GM11168 (cell line): ENCODE results near the gene ACOT7.

ENCODE experiments used
- in situ Hi-C: fragments of 300-500 bp; cut with MboI; formaldehyde crosslinking; loops from one replicate; pipeline ENCODE4 v1.12.0; 2022; ENCODE audit warnings: low sequenced_read_pairs; ENCODE audit not compliant: unreplicated experiment

The ACOT7 gene

DNA sequence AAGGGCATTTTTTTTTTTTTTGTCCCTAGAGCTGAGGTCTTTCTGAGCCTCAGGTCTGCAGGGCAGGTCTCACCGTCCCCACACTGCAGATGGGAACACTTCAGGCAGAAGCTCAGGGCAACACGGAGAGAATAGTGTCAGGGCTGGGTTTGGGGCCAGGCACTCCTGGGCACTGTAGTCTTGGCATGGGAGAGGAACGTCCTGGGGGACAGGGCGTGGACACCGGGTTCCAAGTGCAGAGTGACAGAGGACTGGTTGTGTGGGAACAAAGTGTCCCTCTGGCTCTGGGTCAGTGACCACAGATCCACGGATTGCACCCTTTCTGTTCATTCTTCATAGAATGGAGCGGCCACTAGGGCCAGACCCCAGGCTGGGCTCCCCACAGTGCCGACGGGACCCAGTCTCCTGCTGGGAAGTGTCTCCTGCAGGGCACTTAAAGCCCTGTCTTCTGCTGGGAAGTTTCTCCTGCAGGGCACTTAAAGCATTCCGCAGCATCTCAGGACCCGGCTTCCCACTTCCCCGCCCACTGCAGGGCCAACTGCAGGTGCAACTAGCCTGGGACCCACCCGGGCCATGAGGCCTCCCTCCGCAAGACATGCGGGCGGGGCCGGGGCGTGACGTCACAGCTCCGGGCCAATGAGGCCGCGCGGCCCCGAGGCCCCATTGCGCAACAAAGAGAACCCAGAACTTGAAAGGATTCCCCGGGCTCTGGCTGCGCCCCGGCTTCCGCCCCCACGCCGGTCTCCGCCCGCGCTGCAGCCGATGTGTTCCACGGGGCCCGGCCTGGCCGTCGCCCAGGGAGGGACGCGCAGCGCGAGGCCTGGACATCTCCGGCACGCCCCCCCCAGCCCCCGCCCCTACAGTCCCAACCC, 133.8 kb downstream of the ACOT7 start:
- in situ Hi-C loops, result loop anchor here (10.0 kb wide), 1 partner anchor 75 kb away; no protein-coding TSS in a partner anchor

DNA sequence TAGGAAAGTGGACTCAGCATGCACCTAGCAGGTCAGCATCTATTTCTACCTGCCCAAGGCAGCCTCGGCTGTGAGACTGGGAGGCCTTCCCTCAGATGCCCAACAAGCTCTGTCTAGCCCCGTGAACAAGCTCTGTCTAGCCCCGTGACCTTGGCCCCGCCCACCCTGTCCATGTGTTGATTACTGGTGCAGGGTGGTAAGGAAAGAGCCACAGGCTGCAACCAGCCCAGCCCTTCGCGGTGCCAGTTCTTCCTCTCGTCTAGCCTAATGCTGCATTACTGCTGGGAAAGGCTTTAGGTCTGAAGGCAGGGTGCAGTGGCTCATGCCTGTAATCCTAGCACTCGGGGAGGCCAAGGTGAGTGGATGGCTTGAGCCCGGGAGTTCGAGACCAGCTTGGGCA, 134.9 kb downstream of the ACOT7 start:
- in situ Hi-C loops, result loop anchor here (10.0 kb wide), 1 partner anchor 76 kb away; no protein-coding TSS in a partner anchor

DNA sequence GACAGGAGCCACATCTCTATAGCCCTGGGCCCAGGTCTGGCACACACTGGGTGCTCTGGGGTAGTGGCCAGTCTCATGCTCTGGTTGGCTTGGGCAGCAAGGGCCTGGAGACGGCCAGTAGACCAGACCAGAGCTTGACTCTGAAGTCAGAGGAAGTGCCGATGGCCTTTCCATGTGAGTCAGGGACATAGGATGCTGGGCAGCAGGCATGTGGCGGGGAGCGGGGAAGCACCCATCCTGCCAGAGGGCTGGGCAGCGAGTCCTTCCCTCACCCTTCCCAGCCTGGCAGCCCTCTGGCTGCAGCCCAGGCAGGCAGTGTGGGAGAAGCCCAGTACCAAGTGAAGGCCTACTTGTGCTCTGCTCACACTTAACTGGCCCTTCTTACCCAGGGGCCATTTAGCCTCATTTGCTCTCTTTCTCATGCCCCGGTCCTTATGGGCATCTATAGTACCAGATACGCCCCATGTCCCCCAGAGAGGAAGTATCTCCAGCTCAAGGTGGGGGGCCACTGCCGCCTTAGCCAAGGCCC, 136.0 kb downstream of the ACOT7 start:
- in situ Hi-C loops, result loop anchor here (10.0 kb wide), 1 partner anchor 77 kb away; no protein-coding TSS in a partner anchor

DNA sequence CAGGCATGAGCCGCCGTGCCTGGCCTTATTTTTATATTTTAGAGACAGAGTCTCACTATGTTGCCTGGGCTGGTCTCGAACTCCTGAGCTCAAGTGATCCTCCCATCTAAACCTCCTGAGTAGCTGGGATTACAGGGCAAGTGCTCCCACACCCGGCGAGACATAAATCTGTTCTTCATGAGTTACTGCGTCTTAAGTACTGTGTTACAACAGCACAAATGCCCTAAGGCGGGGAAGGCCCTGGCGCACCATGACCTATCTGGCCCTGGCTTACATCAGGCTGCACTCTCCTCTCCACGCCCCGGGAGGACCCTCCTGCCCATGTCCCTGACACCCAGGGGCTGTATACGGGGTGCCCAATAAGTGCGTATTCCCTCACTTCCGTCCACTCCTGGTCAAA, 136.9 kb downstream of the ACOT7 start:
- in situ Hi-C loops, result loop anchor here (10.0 kb wide), 1 partner anchor 78 kb away; no protein-coding TSS in a partner anchor

DNA sequence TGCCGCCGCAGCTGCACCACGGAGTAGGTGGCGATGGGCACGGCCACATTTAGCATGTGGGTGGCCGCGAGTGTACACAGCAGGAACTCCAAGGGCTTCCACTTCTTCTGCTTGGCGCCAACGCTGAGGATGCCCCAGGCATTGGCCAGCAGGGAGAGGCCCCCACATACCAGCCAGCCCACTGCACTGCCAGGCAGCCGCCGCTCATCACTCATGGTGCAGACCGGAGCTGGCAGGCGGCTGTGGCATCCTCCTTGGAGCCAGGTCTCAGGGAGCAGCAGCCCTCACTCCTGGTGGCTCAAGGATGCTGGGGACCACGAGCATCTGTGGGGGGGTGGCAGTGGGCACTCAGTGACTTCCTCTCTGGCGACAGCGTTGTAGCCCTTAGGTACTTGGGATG, 138.9 kb downstream of the ACOT7 start:
- in situ Hi-C loops, result loop anchor here (5.0 to 10.0 kb wide), 2 partner anchors 80 to 153 kb away; no protein-coding TSS in a partner anchor

DNA sequence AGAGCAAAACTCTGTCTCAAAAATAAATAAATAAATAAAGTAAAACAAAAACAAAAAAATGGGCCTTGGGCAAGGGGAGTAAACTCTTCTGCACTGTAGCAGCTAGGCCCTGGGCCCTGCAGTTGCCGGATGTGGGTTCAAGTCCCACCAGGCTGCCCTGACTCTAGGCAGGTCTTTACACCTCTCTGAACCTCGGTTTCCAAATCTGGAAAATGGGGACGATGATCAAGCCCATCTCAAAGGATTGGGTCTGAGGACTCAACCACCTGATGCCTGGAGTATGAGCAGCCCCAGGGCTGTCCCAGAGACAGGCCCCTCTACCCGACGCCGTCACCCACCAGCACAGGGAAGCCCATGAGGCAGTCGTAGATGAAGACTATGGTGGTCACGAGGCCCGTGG, 140.2 kb downstream of the ACOT7 start:
- in situ Hi-C loops, result loop anchor here (5.0 to 10.0 kb wide), 2 partner anchors 81 to 154 kb away; no protein-coding TSS in a partner anchor

DNA sequence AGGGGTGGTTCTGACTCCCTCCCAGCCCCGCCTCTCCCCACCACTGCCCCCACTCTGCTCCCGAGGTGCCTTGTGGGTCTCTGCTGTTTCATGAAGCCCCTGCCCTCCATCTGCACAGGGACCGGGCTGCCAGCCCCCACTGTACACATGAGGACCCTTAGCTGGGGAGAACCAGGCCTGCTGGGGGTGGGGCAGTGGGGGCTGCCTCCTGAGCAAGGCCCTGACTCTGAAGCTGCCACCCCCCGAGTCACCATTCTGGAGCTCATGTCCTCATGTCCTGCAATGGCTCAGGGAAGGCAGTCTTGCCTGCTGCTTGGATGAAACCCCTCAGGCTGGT, 141.2 kb downstream of the ACOT7 start:
- in situ Hi-C loops, result loop anchor here (5.0 to 10.0 kb wide), 2 partner anchors 82 to 155 kb away; no protein-coding TSS in a partner anchor

DNA sequence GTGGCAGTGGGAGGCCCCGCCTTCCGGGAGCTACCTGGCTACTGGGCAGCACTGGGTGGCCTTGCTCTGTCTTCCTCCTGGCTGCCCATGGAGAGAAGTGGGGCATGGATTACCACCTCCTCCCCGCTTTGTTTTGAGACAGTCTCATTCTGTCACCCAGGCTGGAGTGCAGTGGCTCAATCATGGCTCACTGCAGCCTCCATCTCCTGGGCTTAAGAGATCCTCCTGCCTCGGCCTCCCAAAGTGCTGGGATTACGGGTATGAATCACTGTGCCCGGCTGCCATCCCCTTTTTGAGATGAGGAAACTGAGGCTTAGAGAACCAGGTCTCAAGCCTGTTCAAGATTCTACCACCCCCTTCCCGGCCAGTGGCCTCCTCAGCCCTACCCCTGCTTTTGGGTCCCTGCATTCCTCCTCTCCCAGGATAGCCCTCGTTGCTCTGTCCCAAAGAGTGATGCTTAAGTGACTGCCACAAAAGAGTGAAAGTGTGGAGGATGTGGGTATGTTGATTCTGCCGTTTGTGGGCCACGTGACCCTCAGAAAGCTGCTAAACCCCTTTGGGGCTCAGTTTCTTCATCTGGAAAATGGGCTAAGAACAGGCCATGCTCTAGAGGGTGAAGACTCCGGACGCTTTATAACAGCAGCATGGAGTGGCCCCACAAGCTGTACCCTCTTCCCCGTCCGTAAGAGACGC, 141.7 kb downstream of the ACOT7 start:
- in situ Hi-C loops, result loop anchor here (5.0 to 10.0 kb wide), 2 partner anchors 83 to 155 kb away; no protein-coding TSS in a partner anchor

DNA sequence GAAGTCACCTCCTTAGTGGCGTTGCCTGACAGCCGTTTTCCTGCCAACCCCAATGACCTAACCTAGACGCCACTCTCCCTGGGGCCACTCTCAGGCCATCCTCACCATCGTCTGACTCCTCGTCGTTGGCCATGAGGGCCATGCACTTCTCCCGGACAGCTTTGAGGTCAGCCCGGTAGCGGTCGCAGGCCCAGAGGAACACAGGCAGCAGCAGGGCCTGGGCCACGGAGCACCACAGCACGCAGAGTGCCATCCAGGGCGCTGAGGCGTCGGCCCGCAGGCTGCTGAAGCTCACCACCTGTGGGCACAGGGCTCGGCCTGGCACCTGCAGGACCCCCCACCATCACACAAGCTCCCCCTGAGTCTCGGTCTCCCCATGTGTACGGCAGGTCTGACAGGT, 142.3 kb downstream of the ACOT7 start:
- in situ Hi-C loops, result loop anchor here (5.0 to 10.0 kb wide), 2 partner anchors 84 to 156 kb away; no protein-coding TSS in a partner anchor

DNA sequence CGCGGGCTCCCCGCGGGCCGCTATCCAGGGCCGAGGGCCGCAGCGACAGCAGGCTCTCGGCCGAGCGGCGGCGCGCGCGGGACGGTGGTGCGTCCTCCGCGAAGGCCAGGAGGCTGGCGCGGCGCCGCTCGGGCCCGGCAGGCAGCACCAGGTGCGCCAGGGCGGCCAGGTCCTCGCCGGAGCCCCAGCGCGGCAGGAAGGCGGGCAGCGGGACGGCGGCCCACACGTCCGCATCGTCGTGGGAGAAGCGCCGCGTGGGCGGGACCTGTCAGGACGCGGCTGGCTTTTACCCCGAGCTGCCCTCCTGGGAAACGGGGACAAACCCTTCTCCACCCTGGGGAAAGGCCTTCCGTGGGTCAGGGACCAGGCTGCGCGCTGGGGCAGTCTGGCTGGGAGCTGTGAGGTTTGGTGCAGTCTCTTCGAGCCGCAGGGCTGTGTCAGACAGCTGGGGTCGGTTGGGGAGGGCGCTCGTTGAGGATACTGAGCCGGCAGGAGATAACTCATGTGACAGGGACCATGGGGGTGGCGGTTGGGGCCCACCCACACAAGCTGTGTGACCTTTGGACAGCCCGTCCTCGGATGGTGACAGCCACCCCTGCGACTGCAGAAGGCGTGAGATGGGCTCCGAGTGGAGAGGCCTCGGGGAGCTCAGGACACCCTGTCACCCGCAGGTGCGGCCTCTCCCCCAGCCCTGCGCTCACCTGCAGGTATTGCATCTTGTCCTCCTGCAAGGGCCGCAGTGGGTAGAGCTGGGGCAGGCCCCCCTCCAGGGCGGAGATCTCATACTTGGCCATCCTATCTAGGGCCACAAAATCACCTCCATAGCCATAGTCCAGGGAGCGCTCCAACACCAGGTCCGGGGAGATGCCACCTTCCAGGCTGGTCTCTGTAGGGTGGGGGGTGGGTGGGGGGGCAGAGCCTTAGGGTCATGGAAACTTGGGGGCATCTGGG, 143.6 kb downstream of the ACOT7 start:
- in situ Hi-C loops, result loop anchor here (5.0 to 10.0 kb wide), 2 partner anchors 85 to 157 kb away; no protein-coding TSS in a partner anchor

DNA sequence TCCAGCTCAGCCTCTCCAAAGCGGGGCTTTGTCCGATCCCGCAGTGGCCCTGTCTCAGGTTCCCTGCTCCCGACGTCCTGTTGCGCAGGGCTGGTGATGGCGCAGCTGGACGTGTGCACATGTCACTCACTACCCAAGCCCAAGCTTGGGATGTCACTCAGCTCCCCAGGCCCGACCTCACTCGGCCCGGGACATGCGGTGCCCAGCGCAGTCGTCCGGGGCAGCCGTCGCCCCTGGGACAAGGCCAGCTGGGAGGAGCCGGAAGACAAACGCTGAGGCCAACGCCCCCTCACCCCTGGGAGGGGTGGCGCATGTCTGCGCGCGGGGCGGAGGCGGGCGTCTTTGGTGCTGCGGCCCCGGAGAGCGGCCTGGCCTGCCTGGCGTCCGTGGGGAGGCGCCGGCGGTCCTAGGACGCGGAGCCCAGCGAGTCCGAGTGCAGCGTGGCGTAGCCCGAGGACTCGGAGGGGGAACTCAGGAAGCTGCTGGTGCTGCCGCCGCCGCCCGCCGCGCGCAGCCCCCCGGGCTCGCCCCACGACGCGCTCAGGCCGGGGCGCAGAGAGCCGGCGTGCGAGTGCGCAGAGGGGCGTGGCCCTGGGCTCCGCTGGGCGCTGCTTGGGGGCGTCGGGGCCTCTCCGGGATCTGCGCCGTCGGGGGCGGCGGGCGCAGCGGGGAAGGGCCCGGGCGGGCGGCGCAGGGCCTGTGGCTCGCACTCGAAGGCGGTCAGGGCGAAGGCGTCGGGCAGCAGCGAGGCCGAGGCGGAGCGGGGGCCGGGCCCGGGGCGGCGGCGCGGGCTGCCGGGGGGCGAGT, 144.4 kb downstream of the ACOT7 start:
- in situ Hi-C loops, result no loop called here

DNA sequence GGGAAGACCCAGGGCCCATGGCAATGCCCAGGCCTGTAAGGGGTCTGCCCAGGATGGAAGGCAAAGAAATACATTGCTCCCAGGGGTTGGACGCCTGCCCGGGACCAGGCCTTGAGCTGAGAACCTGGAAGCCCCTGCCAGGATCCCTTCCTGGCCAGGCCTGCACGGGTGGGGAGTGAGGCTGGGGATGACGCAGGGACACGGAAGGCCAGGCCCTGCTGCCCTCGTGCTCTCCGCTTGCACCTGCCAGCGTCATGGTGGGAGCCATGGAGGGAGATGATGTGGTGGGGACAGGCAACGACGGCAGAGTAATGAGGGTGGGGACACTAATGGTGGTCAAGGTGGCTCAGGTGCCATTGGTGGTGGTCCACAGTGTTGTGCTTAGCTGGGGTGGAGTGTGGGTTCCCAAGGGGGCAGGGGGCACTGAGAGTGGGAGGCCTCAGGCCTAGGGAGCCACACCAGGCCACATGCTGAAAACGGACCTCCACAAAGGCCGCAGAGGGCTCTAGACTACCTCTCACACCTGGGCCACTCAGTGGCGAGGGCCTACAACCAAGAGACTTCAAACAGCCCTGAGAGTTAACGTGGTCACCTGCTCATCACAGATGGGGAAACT, 145.3 kb downstream of the ACOT7 start:
- in situ Hi-C loops, result no loop called here

DNA sequence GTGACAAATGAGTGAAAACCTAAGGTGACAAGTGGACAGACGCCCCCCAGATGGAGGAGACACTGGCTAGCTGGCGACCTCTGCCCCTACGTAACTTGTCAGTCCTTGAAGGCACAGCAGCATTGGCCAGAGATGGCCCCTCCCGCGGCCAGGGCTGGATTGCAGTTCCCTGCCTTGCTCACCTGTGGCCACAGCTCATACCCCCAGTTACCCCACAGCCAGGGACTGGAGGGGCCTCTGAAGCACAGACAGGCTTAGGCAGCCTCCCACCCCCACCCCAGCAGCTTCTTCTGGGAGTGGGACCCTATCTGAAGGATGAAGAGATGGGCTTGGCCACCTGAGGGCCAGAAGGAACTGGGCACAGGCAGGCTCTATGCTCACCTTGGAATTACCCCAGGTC, 145.9 kb downstream of the ACOT7 start:
- in situ Hi-C loops, result no loop called here

DNA sequence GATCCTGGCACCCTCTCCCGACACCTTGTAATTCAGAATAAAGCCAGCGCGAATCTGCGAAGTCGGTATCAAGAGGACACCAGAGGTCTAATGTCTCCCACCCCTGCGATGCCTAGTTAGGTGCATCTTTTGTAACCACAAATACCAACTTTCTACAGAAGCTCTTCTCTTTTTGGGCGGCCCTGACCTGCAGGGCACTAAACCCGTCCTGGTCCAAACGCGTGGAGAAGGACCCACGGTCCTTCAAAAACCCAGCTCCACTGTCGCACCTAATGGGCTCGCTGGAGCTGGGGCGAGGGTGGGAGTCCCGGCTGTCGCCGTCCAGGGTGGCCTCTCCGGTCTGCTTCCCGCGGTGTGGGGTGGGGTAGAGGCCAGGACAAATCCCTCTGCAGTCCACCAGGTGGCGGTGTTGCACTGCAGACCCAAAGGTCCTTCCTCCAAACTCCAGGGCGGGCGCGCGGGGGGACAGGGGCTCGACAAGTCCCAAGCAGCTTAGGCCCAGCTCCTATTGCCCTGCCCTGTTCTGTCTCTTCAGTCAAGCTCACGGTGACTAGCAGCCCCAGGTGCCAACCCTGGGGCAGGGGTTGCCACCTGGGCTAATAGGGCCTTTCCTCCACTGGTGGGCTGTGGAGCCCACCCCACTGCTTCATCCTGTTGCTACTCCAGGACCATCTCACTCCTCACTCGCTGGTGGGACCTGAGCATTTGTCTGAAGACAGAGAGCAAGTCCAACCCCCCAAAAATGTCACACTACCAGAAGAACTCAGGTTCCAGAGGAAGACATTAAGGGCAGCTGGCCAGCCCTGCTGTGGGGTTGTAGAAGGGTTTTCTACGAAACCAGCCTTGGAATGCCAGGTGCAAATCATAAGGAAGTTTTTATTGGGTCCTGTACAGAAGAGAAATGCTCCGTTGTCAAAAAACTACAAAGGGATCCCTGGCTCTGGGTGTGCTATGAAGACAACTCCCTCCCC, 146.8 kb downstream of the ACOT7 start:
- in situ Hi-C loops, result no loop called here

DNA sequence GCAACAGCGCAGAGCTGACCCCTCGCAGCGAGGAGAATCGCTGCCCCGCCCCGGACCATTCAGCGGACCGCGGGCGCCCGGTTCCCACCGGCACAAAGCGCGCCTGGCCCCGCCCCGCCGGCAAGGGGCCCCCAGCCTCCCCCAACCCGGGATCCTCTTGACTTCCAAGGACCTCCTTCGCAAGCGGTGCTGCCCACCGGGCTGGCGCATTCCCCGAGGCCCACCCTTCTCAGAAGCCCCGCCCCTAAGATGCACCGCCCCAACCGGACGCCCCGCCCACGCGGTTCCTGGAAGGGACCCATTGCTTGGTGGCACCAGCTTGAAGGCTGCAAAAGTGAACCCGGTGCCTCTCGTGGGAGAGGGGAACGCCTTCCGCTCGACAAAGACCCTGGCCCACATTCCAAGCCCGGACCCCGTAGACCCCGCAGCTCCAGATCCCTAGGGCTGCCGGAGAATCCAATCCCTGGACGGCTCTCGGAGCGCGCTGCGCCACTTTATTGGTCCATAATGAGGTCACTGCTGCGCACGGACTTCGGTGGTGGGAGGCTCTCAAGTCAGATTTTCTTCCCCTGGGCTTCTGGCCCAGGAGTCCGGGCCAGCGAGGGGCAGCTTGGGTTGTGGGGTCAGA, 147.6 kb downstream of the ACOT7 start:
- in situ Hi-C loops, result no loop called here

DNA sequence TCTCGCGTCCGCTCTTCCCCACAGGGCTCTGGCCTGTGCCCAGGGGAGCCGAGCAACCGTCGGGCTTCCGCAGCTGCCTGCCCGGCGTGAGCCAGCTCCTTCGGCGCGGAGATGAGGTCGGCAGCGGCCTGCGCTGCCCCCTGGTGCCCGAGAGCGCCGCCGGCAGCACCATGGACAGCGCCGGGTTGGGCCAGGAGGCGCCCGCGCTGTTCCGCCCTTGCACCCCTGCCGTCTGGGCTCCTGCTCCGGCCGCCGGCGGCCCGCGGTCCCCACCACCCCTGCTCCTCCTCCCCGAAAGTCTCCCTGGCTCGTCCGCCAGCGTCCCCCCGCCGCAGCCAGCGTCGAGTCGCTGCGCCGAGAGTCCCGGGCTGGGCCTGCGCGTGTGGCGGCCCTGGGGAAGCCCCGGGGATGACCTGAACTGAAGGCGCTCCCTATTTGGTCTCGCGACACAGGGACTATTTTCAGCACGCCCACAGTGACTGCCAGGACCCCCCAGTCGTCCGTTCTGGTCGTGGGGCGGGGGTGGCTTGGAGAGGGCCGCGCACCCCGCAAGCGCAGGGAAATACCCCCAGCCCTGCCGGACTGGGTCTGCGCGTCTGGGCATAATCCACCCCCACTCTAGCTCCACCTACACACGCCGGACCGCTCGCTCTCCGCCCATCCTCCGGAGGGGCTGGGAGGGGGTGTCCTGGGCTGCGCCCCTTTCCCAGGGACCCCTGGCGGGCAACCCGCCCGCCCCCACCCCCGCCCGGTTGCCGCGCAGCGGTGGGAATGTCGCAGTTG, 148.3 kb downstream of the ACOT7 start:
- in situ Hi-C loops, result no loop called here
